Inflammatory macrophage (primary cell): ENCODE data around the gene CYTH3.
"Not testable (repeated sequence)": the region's sequence is repeated elsewhere in the genome, so short reads cannot be mapped to it uniquely, and the experiment has no call there.

Source experiments
- DNase-seq, 2 donors: peaks; one replicate each; pipeline ENCODE4 v3.0.0-alpha.2; 2020 to 2022

Gene CYTH3

GRCh38 chr7:6164491-6164890 lies 107.9 kb downstream of the CYTH3 start:
- DNase-seq = no peak

GRCh38 chr7:6164010-6164409 lies 108.4 kb downstream of the CYTH3 start:
- no peak for DNase-seq

GRCh38 chr7:6163402-6163801 lies 109.0 kb downstream of the CYTH3 start:
- no peak for DNase-seq

- no peak for DNase-seq
Observed at GRCh38 chr7:6162650-6163366, 109.6 kb downstream of the CYTH3 start.

- no peak for DNase-seq
Observed at GRCh38 chr7:6162331-6162620, 110.1 kb downstream of the CYTH3 start.

- DNase-seq = no peak
Observed at GRCh38 chr7:6161463-6162330, 110.7 kb downstream of the CYTH3 start.

GRCh38 chr7:6160191-6160623 lies 112.2 kb downstream of the CYTH3 start:
- peak in 1 of 2 donors; percentile 22 for DNase-seq

GRCh38 chr7:6159524-6160031 lies 112.8 kb downstream of the CYTH3 start:
- DNase-seq = no peak

GRCh38 chr7:6159097-6159483 lies 113.3 kb downstream of the CYTH3 start:
- DNase-seq = no peak

GRCh38 chr7:6158424-6159096 lies 113.9 kb downstream of the CYTH3 start:
- no peak for DNase-seq

GRCh38 chr7:6157685-6158423 lies 114.6 kb downstream of the CYTH3 start:
- DNase-seq = no peak

- DNase-seq = no peak
Observed at GRCh38 chr7:6156734-6157133, 115.7 kb downstream of the CYTH3 start.

- DNase-seq = no peak
Observed at GRCh38 chr7:6155596-6155995, 116.8 kb downstream of the CYTH3 start.

- no peak for DNase-seq
Observed at GRCh38 chr7:6154542-6155404, 117.7 kb downstream of the CYTH3 start.

- DNase-seq = no peak
Observed at GRCh38 chr7:6153646-6154541, 118.5 kb downstream of the CYTH3 start.

GRCh38 chr7:6151994-6152735 lies 120.3 kb downstream of the CYTH3 start:
- no peak for DNase-seq

- DNase-seq = not testable (repeated sequence)
Observed at GRCh38 chr7:6151527-6151926, 120.9 kb downstream of the CYTH3 start.

GRCh38 chr7:6149996-6150395 lies 122.4 kb downstream of the CYTH3 start:
- no peak for DNase-seq

- DNase-seq = no peak
Observed at GRCh38 chr7:6148724-6149360, 123.6 kb downstream of the CYTH3 start.
